Posterior cingulate gyrus (tissue), 11 donors: Measurements from ENCODE around the gene FBXL17.
A peak's percentile ranks its signal among the peaks of the same experiment; 100 is the strongest.
"Not testable (repeated sequence)": the region's sequence is repeated elsewhere in the genome, so short reads cannot be mapped to it uniquely, and the experiment has no call there.

ENCODE experiments used
- DNase-seq, 10 donors: peaks; one replicate each; pipeline versions ENCODE4 v3.0.0 to v3.0.0-alpha.2; 2020 to 2021; ENCODE audit warnings: mixed read lengths in 3 of 10
- intact Hi-C: fragments of 100-400 bp; cut with DNase I; formaldehyde crosslinking; loops from one replicate; pipeline ENCODE4 v1.15.1; 2023

FBXL17 gene

GRCh38 chr5:108321341-108321740 is 60.6 kb downstream of the FBXL17 start:
- intact Hi-C loops: no loop called here
- no peak for DNase-seq

GRCh38 chr5:108320231-108320630 is 61.7 kb downstream of the FBXL17 start:
- no peak for DNase-seq

GRCh38 chr5:108315829-108316228 is 66.1 kb downstream of the FBXL17 start:
- intact Hi-C loops: no loop called here
- DNase-seq: no peak

More at GRCh38 chr5:108320231-108320630, 61.7 kb downstream of the FBXL17 start:
- intact Hi-C loops: no loop called here

- intact Hi-C loops: no loop called here
- peak in 2 of 10 donors; percentile 7 to 65 for DNase-seq
Measured at GRCh38 chr5:108312258-108312657, 69.6 kb downstream of the FBXL17 start.

GRCh38 chr5:108311682-108312081 is 70.2 kb downstream of the FBXL17 start:
- intact Hi-C loops: no loop called here
- no peak for DNase-seq

- intact Hi-C loops: no loop called here
- DNase-seq: no peak
Measured at GRCh38 chr5:108303611-108304010, 78.3 kb downstream of the FBXL17 start.

GRCh38 chr5:108303086-108303485 is 78.8 kb downstream of the FBXL17 start:
- intact Hi-C loops: no loop called here

GRCh38 chr5:108297042-108297601 is 84.8 kb downstream of the FBXL17 start:
- no peak for DNase-seq
- intact Hi-C loops: no loop called here

More at GRCh38 chr5:108303086-108303485, 78.8 kb downstream of the FBXL17 start:
- DNase-seq: no peak

- intact Hi-C loops: no loop called here
- DNase-seq: no peak
Measured at GRCh38 chr5:108295578-108296368, 86.1 kb downstream of the FBXL17 start.

GRCh38 chr5:108280960-108281569 is 100.8 kb downstream of the FBXL17 start:
- DNase-seq: no peak
- intact Hi-C loops: no loop called here

GRCh38 chr5:108280248-108280647 is 101.7 kb downstream of the FBXL17 start:
- no peak for DNase-seq
- intact Hi-C loops: no loop called here

- DNase-seq: peak in 2 of 10 donors; percentile 49 to 52
- intact Hi-C loops: no loop called here
Measured at GRCh38 chr5:108278285-108279240, 103.3 kb downstream of the FBXL17 start.

GRCh38 chr5:108276187-108277050 is 105.5 kb downstream of the FBXL17 start:
- intact Hi-C loops: no loop called here

GRCh38 chr5:108274080-108274479 is 107.8 kb downstream of the FBXL17 start:
- peak in 2 of 10 donors; percentile 63 to 64 for DNase-seq
- intact Hi-C loops: not testable (repeated sequence)

More at GRCh38 chr5:108276187-108277050, 105.5 kb downstream of the FBXL17 start:
- DNase-seq: no peak

GRCh38 chr5:108271127-108271526 is 110.8 kb downstream of the FBXL17 start:
- no peak for DNase-seq
- intact Hi-C loops: no loop called here

GRCh38 chr5:108266242-108266641 is 115.7 kb downstream of the FBXL17 start:
- no peak for DNase-seq
- intact Hi-C loops: no loop called here

GRCh38 chr5:108264533-108264932 is 117.4 kb downstream of the FBXL17 start:
- intact Hi-C loops: no loop called here
- DNase-seq: no peak

- intact Hi-C loops: no loop called here
- no peak for DNase-seq
Measured at GRCh38 chr5:108263338-108263737, 118.6 kb downstream of the FBXL17 start.

GRCh38 chr5:108260858-108261170 is 121.1 kb downstream of the FBXL17 start:
- DNase-seq: no peak
- intact Hi-C loops: loop anchor here (1.0 kb wide), 1 partner anchor 84 kb away; no protein-coding TSS in a partner anchor
